Measurements from ENCODE around the gene CALML5. TPM values are rescaled to one million over a fixed set of nuclear protein-coding genes. Genes with fewer than 3 reads are reported as not detected.

Gene CALML5
- total RNA-seq, 1 experiment from 2014 or later = not detected

DNA sequence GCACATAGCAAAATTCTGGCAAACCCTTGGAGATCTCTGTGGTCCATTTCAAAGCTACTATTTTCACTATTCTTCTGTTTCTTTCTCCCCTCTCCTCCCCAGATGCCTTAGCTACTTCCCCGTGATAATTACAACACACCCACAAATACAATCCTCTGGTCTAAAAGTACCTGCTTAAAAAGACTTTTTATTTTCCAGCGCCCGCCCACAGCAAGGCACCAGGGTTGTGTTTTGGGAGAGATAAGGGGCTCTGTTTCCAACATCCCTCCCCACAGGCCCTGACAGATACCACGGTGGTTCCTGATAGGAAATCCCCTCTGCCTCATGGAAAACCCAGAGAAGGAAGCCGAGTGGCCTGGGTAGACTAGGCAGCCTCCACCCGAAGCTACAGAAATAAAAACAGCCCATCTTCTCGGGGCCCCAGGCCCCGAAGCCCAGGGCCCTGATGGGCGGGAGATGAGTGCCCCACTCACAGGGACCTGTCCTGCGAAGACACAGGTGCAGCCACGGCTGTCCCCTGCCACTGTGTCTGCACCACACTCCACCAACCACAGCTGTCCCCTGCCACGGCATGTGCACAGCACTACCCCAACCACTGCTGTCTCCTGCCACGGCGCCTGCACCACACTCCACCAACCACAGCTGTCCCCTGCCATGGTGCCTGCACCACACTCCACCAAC is 19.7 kb downstream of the CALML5 start:
- H3K79me2 ChIP-seq (ENCODE audit: insufficient read depth, low read length) = no peaks in the 10 kb centered on the region
- no peaks in the 10 kb centered on the region for H3K27me3 ChIP-seq (ENCODE audit: insufficient read depth, low read length)
- RAD21 ChIA-PET (ENCODE audit: low non-redundant PET in 1 of 2, low total read pairs in 2 of 2, uncharacterized antibody in 2 of 2, unreplicated experiment in 2 of 2) = no interaction called here
- H3K4me2 ChIP-seq (ENCODE audit: low read length) = no peak overlapping the region
- POLR2A ChIA-PET = no interaction called here
- CTCF ChIA-PET = no interaction called here
- no TSS peak for BruUV-seq (replicated peaks)
- H3K4me3 ChIP-seq (replicated peaks in 1 of 2; ENCODE audit: low read depth in 1 of 2, low read length in 2 of 2) = no peak overlapping the region
- no peaks in the 10 kb centered on the region for H3K9me3 ChIP-seq (ENCODE audit: control insufficient read depth in 1 of 2, insufficient read depth in 1 of 2, low read depth in 1 of 2, low read length in 2 of 2)
- H3K27ac ChIP-seq (ENCODE audit: low read depth, low read length) = no peak overlapping the region
- no peaks in the 10 kb centered on the region for H4K20me1 ChIP-seq (ENCODE audit: insufficient read depth)
- H3K9me2 ChIP-seq (ENCODE audit: insufficient read depth) = no peaks in the 10 kb centered on the region
- TF ChIP-seq ZNF274 (IDR thresholded peaks at IDR 0.05; ENCODE audit: low read depth, low read length) (no peak), CBX3 (IDR thresholded peaks at IDR 0.05; ENCODE audit: low read depth) (no peak), RAD21 (IDR thresholded peaks at IDR 0.05; ENCODE audit: low read depth) (no peak), SIN3A (IDR thresholded peaks at IDR 0.05; ENCODE audit: low read depth) (no peak), EZH2phosphoT487 (IDR thresholded peaks at IDR 0.05; ENCODE audit: borderline replicate concordance) (no peak)
- TF ChIP-seq, protein P1, sequence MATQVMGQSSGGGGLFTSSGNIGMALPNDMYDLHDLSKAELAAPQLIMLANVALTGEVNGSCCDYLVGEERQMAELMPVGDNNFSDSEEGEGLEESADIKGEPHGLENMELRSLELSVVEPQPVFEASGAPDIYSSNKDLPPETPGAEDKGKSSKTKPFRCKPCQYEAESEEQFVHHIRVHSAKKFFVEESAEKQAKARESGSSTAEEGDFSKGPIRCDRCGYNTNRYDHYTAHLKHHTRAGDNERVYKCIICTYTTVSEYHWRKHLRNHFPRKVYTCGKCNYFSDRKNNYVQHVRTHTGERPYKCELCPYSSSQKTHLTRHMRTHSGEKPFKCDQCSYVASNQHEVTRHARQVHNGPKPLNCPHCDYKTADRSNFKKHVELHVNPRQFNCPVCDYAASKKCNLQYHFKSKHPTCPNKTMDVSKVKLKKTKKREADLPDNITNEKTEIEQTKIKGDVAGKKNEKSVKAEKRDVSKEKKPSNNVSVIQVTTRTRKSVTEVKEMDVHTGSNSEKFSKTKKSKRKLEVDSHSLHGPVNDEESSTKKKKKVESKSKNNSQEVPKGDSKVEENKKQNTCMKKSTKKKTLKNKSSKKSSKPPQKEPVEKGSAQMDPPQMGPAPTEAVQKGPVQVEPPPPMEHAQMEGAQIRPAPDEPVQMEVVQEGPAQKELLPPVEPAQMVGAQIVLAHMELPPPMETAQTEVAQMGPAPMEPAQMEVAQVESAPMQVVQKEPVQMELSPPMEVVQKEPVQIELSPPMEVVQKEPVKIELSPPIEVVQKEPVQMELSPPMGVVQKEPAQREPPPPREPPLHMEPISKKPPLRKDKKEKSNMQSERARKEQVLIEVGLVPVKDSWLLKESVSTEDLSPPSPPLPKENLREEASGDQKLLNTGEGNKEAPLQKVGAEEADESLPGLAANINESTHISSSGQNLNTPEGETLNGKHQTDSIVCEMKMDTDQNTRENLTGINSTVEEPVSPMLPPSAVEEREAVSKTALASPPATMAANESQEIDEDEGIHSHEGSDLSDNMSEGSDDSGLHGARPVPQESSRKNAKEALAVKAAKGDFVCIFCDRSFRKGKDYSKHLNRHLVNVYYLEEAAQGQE (IDR thresholded peaks at IDR 0.05; ENCODE audit: low read depth) = no peak
- TF ChIP-seq, protein P2, sequence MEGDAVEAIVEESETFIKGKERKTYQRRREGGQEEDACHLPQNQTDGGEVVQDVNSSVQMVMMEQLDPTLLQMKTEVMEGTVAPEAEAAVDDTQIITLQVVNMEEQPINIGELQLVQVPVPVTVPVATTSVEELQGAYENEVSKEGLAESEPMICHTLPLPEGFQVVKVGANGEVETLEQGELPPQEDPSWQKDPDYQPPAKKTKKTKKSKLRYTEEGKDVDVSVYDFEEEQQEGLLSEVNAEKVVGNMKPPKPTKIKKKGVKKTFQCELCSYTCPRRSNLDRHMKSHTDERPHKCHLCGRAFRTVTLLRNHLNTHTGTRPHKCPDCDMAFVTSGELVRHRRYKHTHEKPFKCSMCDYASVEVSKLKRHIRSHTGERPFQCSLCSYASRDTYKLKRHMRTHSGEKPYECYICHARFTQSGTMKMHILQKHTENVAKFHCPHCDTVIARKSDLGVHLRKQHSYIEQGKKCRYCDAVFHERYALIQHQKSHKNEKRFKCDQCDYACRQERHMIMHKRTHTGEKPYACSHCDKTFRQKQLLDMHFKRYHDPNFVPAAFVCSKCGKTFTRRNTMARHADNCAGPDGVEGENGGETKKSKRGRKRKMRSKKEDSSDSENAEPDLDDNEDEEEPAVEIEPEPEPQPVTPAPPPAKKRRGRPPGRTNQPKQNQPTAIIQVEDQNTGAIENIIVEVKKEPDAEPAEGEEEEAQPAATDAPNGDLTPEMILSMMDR (IDR thresholded peaks at IDR 0.05 in 2 of 3, conservative IDR thresholded peaks at IDR 0.05 in 1 of 3; ENCODE audit: borderline replicate concordance in 1 of 3, insufficient read depth in 1 of 3, low read depth in 2 of 3, low read length in 2 of 3) = no peak
- intact Hi-C loops (cut with micrococcal nuclease) = no loop called here
- H3K9ac ChIP-seq (ENCODE audit: low read length) = no peak overlapping the region
- H3K36me3 ChIP-seq (ENCODE audit: control insufficient read depth in 1 of 2, insufficient read depth in 2 of 2, low read length in 2 of 2) = no peaks in the 10 kb centered on the region
- no peaks in the 10 kb centered on the region for H3K4me1 ChIP-seq (ENCODE audit: control insufficient read depth in 1 of 2, insufficient read depth in 2 of 2, low read length in 2 of 2)
- no peak overlapping the region for H2AFZ ChIP-seq (ENCODE audit: low read depth, low read length, poor library complexity, severe bottlenecking)
- no peak for ATAC-seq
- no peak for DNase-seq (ENCODE audit: low read depth, low spot score)

All from HCT116 (cell line).